ENCODE measurements around the gene VARS2.

VARS2 gene

GRCh38 chr6:30893666-30894065, 20.4 kb upstream of the VARS2 start:
- no peak overlapping the region for H3K4me3 ChIP-seq (ENCODE audit: low read depth, low read length)
- peaks cover 22 to 93% of the 10 kb centered on the region in 2 experiments for H3K36me3 ChIP-seq (ENCODE audit: control insufficient read depth in 2 of 2, insufficient read depth in 1 of 2, low read length in 2 of 2)
- H3K27ac ChIP-seq (ENCODE audit: extremely low read depth, low read depth, low read length), result no peak overlapping the region
- no peaks in the 10 kb centered on the region for H3K9me3 ChIP-seq (ENCODE audit: control insufficient read depth, insufficient read depth, low read depth, low read length)
- H3K4me1 ChIP-seq (ENCODE audit: control insufficient read depth, insufficient read depth, low read length), result no peaks in the 10 kb centered on the region; the same call in 1 of the 2 replicates
- POLR2A ChIA-PET, result no interaction called here
- TF ChIP-seq ZEB2 (tag by site-specific recombination; IDR thresholded peaks at IDR 0.05), result no peak
- TF ChIP-seq SETDB1 (IDR thresholded peaks at IDR 0.05; ENCODE audit: insufficient read length, low read length), result no peak
- CTCF ChIA-PET, result no interaction called here

GRCh38 chr6:30894381-30894780, 19.7 kb upstream of the VARS2 start:
- Histone ChIP-seq H3K4me3 (ENCODE audit: low read depth, low read length) (no peak overlapping the region), H3K4me1 (ENCODE audit: control insufficient read depth, insufficient read depth, low read length) (no peaks in the 10 kb centered on the region), H3K27ac (ENCODE audit: extremely low read depth, low read depth, low read length) (no peak overlapping the region), H3K9me3 (ENCODE audit: control insufficient read depth, insufficient read depth, low read depth, low read length) (no peaks in the 10 kb centered on the region), H3K36me3 (ENCODE audit: control insufficient read depth in 2 of 2, insufficient read depth in 1 of 2, low read length in 2 of 2) (peaks cover 22 to 93% of the 10 kb centered on the region in 2 experiments)
- ChIA-PET CTCF (no interaction called here), POLR2A (no interaction called here)
- TF ChIP-seq BCL11A (tag by site-specific recombination; IDR thresholded peaks at IDR 0.05; ENCODE audit: low read depth), result no peak
- no peak for TF ChIP-seq PRDM6 (tag by site-specific recombination; IDR thresholded peaks at IDR 0.05)
- no peak for TF ChIP-seq ZNF473 (tag by site-specific recombination; IDR thresholded peaks at IDR 0.05)
- TF ChIP-seq ZNF830 (tag by site-specific recombination; IDR thresholded peaks at IDR 0.05; ENCODE audit: low read depth), result no peak
- TF ChIP-seq ZNF558 (tag by site-specific recombination; IDR thresholded peaks at IDR 0.05), result no peak
- no peak for TF ChIP-seq ZBTB20 (tag by site-specific recombination; IDR thresholded peaks at IDR 0.05)
- no peak for TF ChIP-seq ZBTB6 (tag by site-specific recombination; IDR thresholded peaks at IDR 0.05)
- TF ChIP-seq ZNF645 (tag by site-specific recombination; IDR thresholded peaks at IDR 0.05), result no peak
- TF ChIP-seq ZNF549 (tag by site-specific recombination; IDR thresholded peaks at IDR 0.05), result no peak
- no peak for TF ChIP-seq ZNF416 (tag by site-specific recombination; IDR thresholded peaks at IDR 0.05)

GRCh38 chr6:30894935-30895334, 19.1 kb upstream of the VARS2 start:
- H3K27ac ChIP-seq (ENCODE audit: extremely low read depth, low read depth, low read length), result no peak overlapping the region
- no peaks in the 10 kb centered on the region for H3K9me3 ChIP-seq (ENCODE audit: control insufficient read depth, insufficient read depth, low read depth, low read length)
- peaks cover 22 to 93% of the 10 kb centered on the region in 2 experiments for H3K36me3 ChIP-seq (ENCODE audit: control insufficient read depth in 2 of 2, insufficient read depth in 1 of 2, low read length in 2 of 2)
- ChIA-PET CTCF (interaction anchor here (0.6 kb wide), 1 partner anchor 505 kb away, joined by 3 read pairs; no protein-coding TSS in a partner anchor), POLR2A (interaction anchor here (1.5 kb wide), 1 partner anchor 10 kb away, joined by 3 read pairs; the partner anchor contains the start of gene DDR1)
- no peaks in the 10 kb centered on the region for H3K4me1 ChIP-seq (ENCODE audit: control insufficient read depth, insufficient read depth, low read length)
- no peak overlapping the region for H3K4me3 ChIP-seq (ENCODE audit: low read depth, low read length)
- TF ChIP-seq ZBTB17 (tag by site-specific recombination; IDR thresholded peaks at IDR 0.05) (peak; percentile 77), ZNF660 (tag by site-specific recombination; IDR thresholded peaks at IDR 0.05) (no peak), ZNF366 (tag by site-specific recombination; conservative IDR thresholded peaks at IDR 0.05) (peak; percentile 91), CTCF (tag by site-specific recombination; IDR thresholded peaks at IDR 0.05) (no peak)
